GM12801 (cell line): ENCODE results near the gene KRT39.

ENCODE experiments used
- CTCF ChIP-seq: IDR thresholded peaks from one replicate; pipeline ENCODE4 v1.5.1; 2011; ENCODE audit warnings: control low read depth; ENCODE audit not compliant: insufficient read length; ENCODE audit errors: extremely low read depth

KRT39 gene

DNA sequence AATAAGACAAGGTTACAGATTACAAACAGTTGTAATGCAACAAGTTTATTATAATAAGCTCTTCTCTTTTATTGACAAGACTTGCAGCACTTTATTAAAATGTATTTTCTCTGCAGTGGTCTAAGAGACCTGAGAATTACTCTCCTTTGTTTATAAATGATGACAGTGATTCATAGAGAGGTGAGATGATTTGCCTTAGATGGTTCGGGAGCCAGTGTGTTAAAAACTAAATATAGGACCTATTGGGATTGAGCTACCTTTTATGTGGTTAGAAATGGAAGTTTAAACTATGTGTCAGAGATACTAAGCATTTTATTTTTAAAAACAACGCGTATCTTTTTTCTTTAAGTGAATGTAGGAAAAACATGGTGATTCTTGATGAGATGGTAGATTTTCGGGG is 30.1 kb upstream of the KRT39 start:
- TF ChIP-seq CTCF = no peak

DNA sequence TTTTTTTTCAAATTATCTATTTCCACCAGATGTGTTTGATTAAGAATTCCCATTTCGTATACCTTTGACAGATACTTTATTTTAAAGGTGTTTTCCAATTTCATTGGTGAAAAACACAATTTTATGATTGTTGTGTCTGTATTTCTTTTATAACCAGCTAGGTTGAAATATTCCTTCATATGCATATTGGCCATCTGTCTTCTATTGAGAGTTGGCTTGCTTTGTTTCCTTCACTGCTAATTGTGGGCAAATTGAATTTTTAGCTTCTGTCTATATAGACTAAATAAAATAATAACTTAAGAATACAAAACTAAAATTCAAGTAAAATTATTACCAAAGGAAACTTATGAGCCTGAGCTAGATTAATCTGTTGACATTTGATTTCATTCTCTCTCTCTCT is 28.4 kb upstream of the KRT39 start:
- TF ChIP-seq CTCF = no peak

DNA sequence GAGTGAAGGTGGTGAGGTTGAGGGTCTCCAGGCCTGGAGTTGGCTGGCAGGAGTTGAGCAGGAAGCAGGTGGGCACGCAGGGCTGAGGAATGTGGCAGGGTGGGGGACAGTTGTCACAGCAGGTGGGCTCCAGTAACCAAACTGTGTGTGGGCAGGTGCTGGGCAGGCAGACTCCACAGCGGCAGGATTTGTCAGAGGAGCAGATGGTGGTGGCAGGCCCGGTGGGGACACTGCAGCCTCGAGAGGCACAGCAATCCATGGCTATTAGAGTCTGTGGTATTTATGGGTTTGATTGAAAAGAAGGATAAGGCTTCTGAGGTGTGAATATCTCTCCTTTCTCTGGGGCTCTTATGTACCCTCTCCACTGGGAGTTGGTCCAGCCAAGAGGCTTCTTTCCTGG is 27.1 kb upstream of the KRT39 start, which contains the start of gene KRTAP3-3:
Gene KRTAP3-3, minus strand, starts transcription at position 326 of the 400 bp plus-strand sequence. Its CDS starts 67 bp downstream, at position 259.
- TF ChIP-seq CTCF = no peak

DNA sequence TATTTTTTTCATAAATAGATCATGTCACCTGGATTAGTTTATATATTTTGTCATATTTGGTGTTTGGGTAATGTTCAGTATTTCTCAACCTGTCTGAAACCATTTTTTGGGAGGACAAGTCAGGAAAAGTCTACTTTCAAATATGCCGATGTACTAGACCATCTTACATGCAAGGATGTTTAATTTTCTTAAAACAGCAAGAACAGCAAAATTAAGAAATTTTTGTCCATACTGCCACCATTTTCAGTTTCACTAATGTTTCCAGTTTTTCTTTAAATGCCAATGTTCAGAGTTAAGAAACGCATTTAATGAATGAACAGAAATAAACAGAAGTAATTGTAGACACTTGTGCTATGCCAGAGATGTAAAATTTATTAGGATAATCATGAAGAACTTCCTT is 26.3 kb upstream of the KRT39 start:
- TF ChIP-seq CTCF = no peak

DNA sequence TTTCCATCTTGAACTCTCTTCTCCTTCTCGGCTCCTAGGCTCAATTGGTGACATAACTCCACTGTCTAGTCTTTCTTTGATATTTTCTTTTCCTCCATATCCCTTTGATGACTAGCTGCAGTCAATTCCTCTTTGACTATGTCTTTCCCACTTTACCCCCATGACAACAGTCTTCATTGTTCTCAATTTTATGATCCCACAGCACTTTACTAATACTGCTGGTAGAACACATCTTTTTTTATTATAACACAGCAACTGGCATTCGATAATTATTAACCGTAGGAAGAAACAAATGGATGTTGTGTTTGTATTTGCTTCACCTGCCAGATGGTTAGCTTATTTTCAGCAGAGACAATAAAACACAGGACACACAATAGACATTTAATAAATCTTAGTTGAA is 25.9 kb upstream of the KRT39 start:
- no peak for TF ChIP-seq CTCF

DNA sequence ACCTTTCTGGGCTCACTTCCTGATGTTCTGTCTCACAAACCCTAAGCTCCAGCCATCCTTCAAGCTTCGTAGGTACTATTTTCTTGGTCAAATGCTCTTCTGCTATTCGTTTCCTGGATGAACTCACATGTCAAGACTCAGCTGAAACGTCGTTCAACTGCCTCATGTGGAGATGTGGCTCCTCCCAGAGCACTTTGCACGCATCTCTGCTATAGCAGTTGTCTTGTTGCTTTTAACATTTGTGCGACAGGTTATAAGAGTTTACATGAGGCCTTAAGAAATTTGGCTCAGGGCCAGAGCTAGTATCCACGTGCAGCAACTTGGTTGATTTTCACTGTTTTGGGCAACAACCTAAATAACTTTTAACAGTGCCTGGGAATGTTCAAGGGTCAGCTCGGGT is 20.2 kb upstream of the KRT39 start:
- TF ChIP-seq CTCF = no peak

GRCh38 chr17:40984226-40984625 is 17.5 kb upstream of the KRT39 start, which contains the start of gene KRT40:
TSS of gene KRT40 (minus strand) at chr17:40984326. CDS start at chr17:40984273, 53 bp downstream.
- no peak for TF ChIP-seq CTCF

DNA sequence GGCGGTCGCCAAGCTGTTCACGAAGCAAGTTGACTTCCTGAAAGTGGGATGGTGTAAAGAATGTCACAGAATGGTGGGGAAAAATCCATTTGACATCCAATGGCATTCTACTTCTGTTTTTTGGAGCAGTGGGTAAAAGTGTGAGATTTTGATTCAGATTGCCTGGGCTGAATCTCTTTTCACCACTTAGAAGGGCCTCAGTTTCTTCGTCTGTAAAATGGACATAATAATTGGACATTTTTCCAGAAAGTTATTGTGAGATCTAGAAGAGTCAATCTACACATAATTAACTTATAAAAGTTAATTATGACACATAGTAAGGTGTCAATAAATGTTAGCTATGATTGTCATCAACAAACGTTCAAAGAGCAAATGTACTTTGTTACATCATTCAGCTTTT is 14.4 kb upstream of the KRT39 start:
- TF ChIP-seq CTCF = no peak
